Type B pancreatic cell (in vitro differentiated cells): ENCODE data around the gene ABI3BP. TPM values are rescaled to one million over a fixed set of nuclear protein-coding genes. Genes with fewer than 3 reads are reported as not detected.
A peak's percentile ranks its signal among the peaks of the same experiment; 100 is the strongest.

Experiments used
- DNase-seq: peaks from one replicate; pipeline ENCODE4 v3.0.0; 2021; ENCODE audit warnings: mixed read lengths; ENCODE audit not compliant: unreplicated experiment; ENCODE audit errors: extremely low spot score
- H3K27ac Mint-ChIP-seq: 2 replicates; pipeline ENCODE4 v1.8.0; 2021; ENCODE audit warnings: mild to moderate bottlenecking, mixed read lengths
- H3K27me3 Mint-ChIP-seq: 2 replicates; pipeline ENCODE4 v1.8.0; 2021; ENCODE audit warnings: mixed read lengths
- H3K36me3 Mint-ChIP-seq: 2 replicates; pipeline ENCODE4 v1.8.0; 2021; ENCODE audit warnings: mixed read lengths
- H3K4me1 Mint-ChIP-seq: one replicate; pipeline ENCODE4 v1.8.0; 2021; ENCODE audit warnings: mixed read lengths; ENCODE audit not compliant: unreplicated experiment
- H3K4me3 Mint-ChIP-seq: 2 replicates; pipeline ENCODE4 v1.8.0; 2021; ENCODE audit warnings: mild to moderate bottlenecking, mixed read lengths
- H3K9me3 Mint-ChIP-seq: 2 replicates; pipeline ENCODE4 v1.8.0; 2021; ENCODE audit warnings: mixed read lengths
- CTCF ChIP-seq: fragments of 200-600 bp; sonication (generic); conservative IDR thresholded peaks from 2 replicates; pipeline ENCODE4 v1.5.0; 2021; ENCODE audit warnings: antibody characterized with exemption, mild to moderate bottlenecking
- total RNA-seq: library from RNA; stranded (reverse); gene quantifications from 2 replicates; pipeline ENCODE4 v1.2.1, GENCODE V29; 2021; ENCODE audit warnings: low replicate concordance

The ABI3BP gene
- total RNA-seq, 1 donor from 2014 or later, result 7.3 TPM

DNA sequence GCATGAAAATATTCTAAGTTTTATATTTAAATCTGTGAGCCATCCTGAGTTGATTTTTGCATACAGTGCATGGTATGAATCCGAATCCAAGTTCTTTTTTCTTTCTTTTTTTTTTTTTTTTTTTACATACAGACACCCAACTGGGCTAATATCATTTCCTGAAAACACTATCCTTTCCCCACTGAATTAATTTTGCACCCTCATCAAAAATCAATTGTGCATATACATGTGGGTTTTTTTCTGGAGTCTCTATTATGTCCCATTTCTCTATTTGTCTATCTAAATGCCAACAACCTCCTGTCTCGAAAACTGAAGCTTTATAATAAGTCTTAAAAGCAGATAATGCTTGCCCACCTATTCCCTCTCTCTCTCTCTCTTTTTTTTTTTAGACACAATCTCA lies 5.9 kb upstream of the ABI3BP start:
- DNase-seq, result no peak
- H3K27ac Mint-ChIP-seq, result no peak overlapping the region
- peaks cover 4% of the 10 kb centered on the region for H3K9me3 Mint-ChIP-seq
- no peak overlapping the region for H3K4me3 Mint-ChIP-seq
- TF ChIP-seq CTCF, result no peak
- H3K27me3 Mint-ChIP-seq, result peaks cover 3% of the 10 kb centered on the region
- no peaks in the 10 kb centered on the region for H3K4me1 Mint-ChIP-seq
- H3K36me3 Mint-ChIP-seq, result no peaks in the 10 kb centered on the region

GRCh38 chr3:100994809-100995208 lies 1.6 kb upstream of the ABI3BP start:
- no peaks in the 10 kb centered on the region for H3K36me3 Mint-ChIP-seq
- TF ChIP-seq CTCF, result no peak
- H3K4me3 Mint-ChIP-seq, result no peak overlapping the region
- peaks cover 9% of the 10 kb centered on the region for H3K4me1 Mint-ChIP-seq
- H3K9me3 Mint-ChIP-seq, result no peaks in the 10 kb centered on the region
- H3K27me3 Mint-ChIP-seq, result peaks cover 3% of the 10 kb centered on the region
- H3K27ac Mint-ChIP-seq, result no peak overlapping the region
- DNase-seq, result no peak

- Mint-ChIP-seq H3K27me3 (peaks cover 3% of the 10 kb centered on the region), H3K9me3 (no peaks in the 10 kb centered on the region), H3K4me3 (no peak overlapping the region), H3K4me1 (peaks cover 9% of the 10 kb centered on the region), H3K36me3 (no peaks in the 10 kb centered on the region), H3K27ac (no peak overlapping the region)
- no peak for DNase-seq
- TF ChIP-seq CTCF, result no peak
Observed at GRCh38 chr3:100994187-100994586, 966 bp upstream of the ABI3BP start.

GRCh38 chr3:100992231-100993012 lies 799 bp downstream of the ABI3BP start:
- no peak for TF ChIP-seq CTCF
- H3K9me3 Mint-ChIP-seq, result no peaks in the 10 kb centered on the region
- no peaks in the 10 kb centered on the region for H3K36me3 Mint-ChIP-seq
- no peak overlapping the region for H3K27ac Mint-ChIP-seq
- H3K4me1 Mint-ChIP-seq, result peaks cover 9% of the 10 kb centered on the region
- DNase-seq, result no peak
- peak overlapping the region; percentile 48 for H3K4me3 Mint-ChIP-seq
- no peaks in the 10 kb centered on the region for H3K27me3 Mint-ChIP-seq

- no peak for DNase-seq
- Mint-ChIP-seq H3K27ac (no peak overlapping the region), H3K9me3 (no peaks in the 10 kb centered on the region), H3K4me3 (no peak overlapping the region), H3K36me3 (no peaks in the 10 kb centered on the region), H3K4me1 (peaks cover 5% of the 10 kb centered on the region), H3K27me3 (no peaks in the 10 kb centered on the region)
- TF ChIP-seq CTCF, result no peak
Observed at GRCh38 chr3:100988080-100988479, 5.1 kb downstream of the ABI3BP start.
